OCI-LY7 (cell line): ENCODE results near the gene SLC22A7. TPM values are rescaled to one million over a fixed set of nuclear protein-coding genes. Genes with fewer than 3 reads are reported as not detected.

ENCODE experiments used
- BruUV-seq: library from RNA; stranded (reverse); fragments of 400-500 nt; replicated peaks from 2 replicates; lab custom pipeline; 2021; lab: Mats Ljungman, UMichigan
- CTCF ChIA-PET: fragments of 300-600 bp; sonication (Branson Sonifier 250); formaldehyde crosslinking; loops from one replicate; lab custom pipeline; 2022; ENCODE audit warnings: antibody characterized with exemption; ENCODE audit not compliant: unreplicated experiment; lab: Charles Lee
- POLR2A ChIA-PET: fragments of 300-600 bp; sonication (Branson Sonifier 250); formaldehyde crosslinking; loops from one replicate; lab custom pipeline; 2022; ENCODE audit warnings: antibody characterized with exemption; lab: Charles Lee
- DNase-seq: peaks from one replicate; pipeline ENCODE4 v3.0.0-alpha.2; 2015; ENCODE audit warnings: low spot score
- H2AFZ ChIP-seq: fragments of 200-600 bp; sonication (generic), shearing (Covaris generic); 2 replicates; pipeline ENCODE4 v1.6.1; 2014; ENCODE audit warnings: mild to moderate bottlenecking, antibody characterized with exemption, low read length, moderate library complexity
- H3K27ac ChIP-seq: fragments of 200-600 bp; sonication (generic); 2 replicates; pipeline ENCODE4 v1.5.1; 2014; ENCODE audit warnings: mixed run types, low read depth, mild to moderate bottlenecking, moderate library complexity, low read length, inconsistent platforms; ENCODE audit not compliant: poor library complexity, severe bottlenecking
- H3K36me3 ChIP-seq: fragments of 200-600 bp; sonication (generic); 2 replicates; pipeline ENCODE4 v1.6.1; 2014; ENCODE audit warnings: mild to moderate bottlenecking, antibody characterized with exemption, low read length, moderate library complexity, mixed read lengths; ENCODE audit not compliant: insufficient read depth
- H3K4me1 ChIP-seq: fragments of 200-600 bp; sonication (generic); 2 replicates; pipeline ENCODE4 v1.5.1; 2014; ENCODE audit warnings: mild to moderate bottlenecking, low read length; ENCODE audit not compliant: insufficient read depth, poor library complexity, severe bottlenecking
- H3K4me2 ChIP-seq: fragments of 200-600 bp; sonication (generic); 2 replicates; pipeline ENCODE4 v1.6.1; 2014; ENCODE audit warnings: mild to moderate bottlenecking, low read length
- H3K4me3 ChIP-seq: fragments of 200-600 bp; sonication (generic); 2 replicates; pipeline ENCODE4 v1.5.1; 2014; ENCODE audit warnings: mild to moderate bottlenecking, low read depth, low read length; ENCODE audit not compliant: poor library complexity, severe bottlenecking
- H3K79me2 ChIP-seq: fragments of 200-600 bp; sonication (generic); 2 replicates; pipeline ENCODE4 v1.6.1; 2016; ENCODE audit warnings: low read depth, mild to moderate bottlenecking, low read length, moderate library complexity, mixed read lengths; ENCODE audit not compliant: insufficient read depth
- H3K9me2 ChIP-seq: fragments of 200-600 bp; sonication (generic); 2 replicates; pipeline ENCODE4 v1.6.1; 2016; ENCODE audit warnings: mild to moderate bottlenecking, low read length, mixed read lengths; ENCODE audit not compliant: insufficient read depth
- H3K9me3 ChIP-seq: fragments of 200-600 bp; sonication (generic); 2 replicates; pipeline ENCODE4 v1.6.1; 2014; ENCODE audit warnings: mild to moderate bottlenecking, mixed run types, low read length, mixed read lengths
- H4K20me1 ChIP-seq: fragments of 200-600 bp; sonication (generic); 2 replicates; pipeline ENCODE4 v1.6.1; 2014; ENCODE audit warnings: mild to moderate bottlenecking, antibody characterized with exemption, low read length, moderate library complexity, mixed read lengths; ENCODE audit not compliant: insufficient read depth
- CTCF ChIP-seq: fragments of 200-600 bp; sonication (generic); conservative IDR thresholded peaks from 2 replicates; pipeline ENCODE4 v1.5.1; 2014; ENCODE audit warnings: mild to moderate bottlenecking, antibody characterized with exemption, low read length, moderate library complexity, mixed read lengths
- EZH2phosphoT487 ChIP-seq: fragments of 200-600 bp; sonication (generic); IDR thresholded peaks from 2 replicates; pipeline ENCODE4 v1.6.1; 2018; ENCODE audit warnings: low read depth, borderline replicate concordance, mild to moderate bottlenecking, mixed run types, antibody characterized with exemption, low read length, moderate library complexity, mixed read lengths
- intact Hi-C: fragments of 100-400 bp; cut with micrococcal nuclease; formaldehyde crosslinking; loops from one replicate; pipeline ENCODE4 v1.10.0; 2022; ENCODE audit not compliant: unreplicated experiment
- total RNA-seq, 2 experiments: library from RNA; depleted of rRNA in 1 of 2; stranded (reverse); fragments of >200 nt in 1 of 2; shearing (Covaris generic) in 1 of 2; gene quantifications; 2 replicates each; pipeline ENCODE4 v1.2.3, GENCODE V29; 2014 to 2022

Gene SLC22A7
- total RNA-seq, 2 experiments from 2014 or later: not detected

GRCh38 chr6:43275801-43276576, 22.1 kb upstream of the SLC22A7 start:
- H3K4me1 ChIP-seq: peaks cover 11% of the 10 kb centered on the region
- no TSS peak for BruUV-seq
- no peaks in the 10 kb centered on the region for H3K9me2 ChIP-seq
- H3K36me3 ChIP-seq: no peaks in the 10 kb centered on the region
- intact Hi-C loops: no loop called here
- no peak overlapping the region for H3K4me3 ChIP-seq
- ChIA-PET CTCF (interaction anchor here (0.6 kb wide), 1 partner anchor 117 kb away, joined by 3 read pairs; no protein-coding TSS in a partner anchor), POLR2A (no interaction called here)
- H3K27ac ChIP-seq: no peak overlapping the region
- TF ChIP-seq CTCF: no peak
- TF ChIP-seq EZH2phosphoT487: no peak
- H4K20me1 ChIP-seq: no peaks in the 10 kb centered on the region
- DNase-seq: no peak
- H3K4me2 ChIP-seq: no peak overlapping the region
- no peaks in the 10 kb centered on the region for H3K9me3 ChIP-seq
- no peak overlapping the region for H2AFZ ChIP-seq
- no peaks in the 10 kb centered on the region for H3K79me2 ChIP-seq

GRCh38 chr6:43276577-43277305, 21.3 kb upstream of the SLC22A7 start:
- TF ChIP-seq CTCF (no peak), EZH2phosphoT487 (no peak)
- POLR2A ChIA-PET: interaction anchor here (1.1 kb wide), 1 partner anchor 84 kb away, joined by 3 read pairs; no protein-coding TSS in a partner anchor
- H3K9me2 ChIP-seq: no peaks in the 10 kb centered on the region
- no peaks in the 10 kb centered on the region for H3K36me3 ChIP-seq
- H4K20me1 ChIP-seq: no peaks in the 10 kb centered on the region
- CTCF ChIA-PET: interaction anchor here (0.6 kb wide), 1 partner anchor 116 kb away, joined by 3 read pairs; no protein-coding TSS in a partner anchor
- peaks cover 4% of the 10 kb centered on the region for H3K4me1 ChIP-seq
- H3K27ac ChIP-seq: no peak overlapping the region
- intact Hi-C loops: no loop called here
- DNase-seq: no peak
- H3K4me2 ChIP-seq: no peak overlapping the region
- H3K4me3 ChIP-seq: no peak overlapping the region
- H2AFZ ChIP-seq: no peak overlapping the region
- no peaks in the 10 kb centered on the region for H3K79me2 ChIP-seq
- BruUV-seq: no TSS peak
- no peaks in the 10 kb centered on the region for H3K9me3 ChIP-seq
